Lung microvascular endothelial cell (primary cell): ENCODE data around the gene MBD5. TPM values are rescaled to one million over a fixed set of nuclear protein-coding genes. Genes with fewer than 3 reads are reported as not detected.

Experiments
- DNase-seq, 2 donors: peaks; one replicate each; pipeline versions ENCODE4 v3.0.0 to v3.0.0-alpha.2; 2010; ENCODE audit warnings: low read depth in 2 of 2
- total RNA-seq: library from RNA; depleted of rRNA; stranded (reverse); fragments of >200 nt; gene quantifications from 2 replicates; pipeline ENCODE4 v1.2.1, GENCODE V29; 2014

MBD5 gene
- total RNA-seq, 1 donor from 2014 or later: 5.2 TPM

DNA sequence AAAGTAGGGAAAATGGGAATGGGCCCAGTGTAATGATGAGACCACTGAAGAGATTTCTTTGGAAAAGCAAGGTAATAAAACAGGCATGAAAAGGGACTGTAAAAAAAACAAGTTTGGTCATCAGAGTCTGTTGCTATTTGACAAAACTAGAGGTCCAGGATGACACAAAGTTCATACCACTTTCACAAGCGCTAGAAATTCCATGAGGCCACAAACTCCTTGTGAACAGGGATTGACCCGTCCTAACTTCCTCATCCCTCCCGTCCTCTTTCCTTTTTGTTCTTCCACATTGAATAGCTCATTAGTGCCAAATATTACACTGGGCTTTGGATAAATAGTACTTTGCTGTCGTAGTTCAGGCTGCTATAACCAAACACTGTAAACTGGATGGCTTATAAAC lies 434.9 kb downstream of the MBD5 start:
- no peak for DNase-seq

DNA sequence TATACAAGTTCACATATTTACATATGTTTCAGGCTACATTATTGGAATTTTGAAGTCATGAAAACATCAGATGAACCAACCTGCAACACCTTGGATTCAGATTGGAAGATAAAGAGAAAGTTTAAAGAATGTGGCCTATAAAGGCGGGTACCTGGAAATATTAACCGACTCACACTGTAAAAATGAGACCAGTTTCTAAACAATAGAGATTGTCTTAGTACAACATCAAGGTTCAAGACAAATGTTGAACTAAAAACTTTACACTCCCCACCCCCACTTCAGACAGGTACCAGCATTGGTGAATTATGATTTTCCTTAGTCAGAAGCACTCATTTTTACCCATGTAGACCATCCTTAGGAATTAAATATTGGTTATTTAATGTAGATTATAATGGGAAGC lies 437.3 kb downstream of the MBD5 start:
- no peak for DNase-seq

GRCh38 chr2:148459377-148459778 lies 438.5 kb downstream of the MBD5 start:
- DNase-seq: no peak

- DNase-seq: no peak
Observed at GRCh38 chr2:148461876-148462275, 441.0 kb downstream of the MBD5 start.

- no peak for DNase-seq
Observed at GRCh38 chr2:148475626-148476025, 454.7 kb downstream of the MBD5 start.

GRCh38 chr2:148479398-148479797 lies 458.5 kb downstream of the MBD5 start:
- no peak for DNase-seq

GRCh38 chr2:148483665-148484064 lies 462.8 kb downstream of the MBD5 start:
- DNase-seq: no peak

GRCh38 chr2:148484066-148484465 lies 463.2 kb downstream of the MBD5 start:
- DNase-seq: no peak

- no peak for DNase-seq
Observed at GRCh38 chr2:148486655-148487054, 465.8 kb downstream of the MBD5 start.

DNA sequence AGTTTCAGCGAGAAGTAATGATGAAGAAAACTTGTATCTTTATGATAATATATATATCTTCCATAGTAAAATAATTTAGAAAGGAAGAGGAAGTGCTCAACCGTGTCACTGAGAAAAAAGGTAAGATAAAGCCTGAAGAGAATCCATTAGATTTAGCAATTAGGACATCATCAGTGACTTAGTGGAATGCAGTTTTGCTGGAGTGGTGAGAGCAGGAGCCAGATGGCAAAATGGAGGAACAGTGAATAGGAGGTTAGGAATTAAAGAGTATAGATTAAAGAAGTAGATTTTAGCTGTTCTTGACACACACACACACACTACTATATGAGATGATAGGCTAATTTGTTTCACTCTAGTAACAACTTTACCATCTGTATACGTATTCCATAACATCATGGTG lies 466.5 kb downstream of the MBD5 start:
- no peak for DNase-seq

DNA sequence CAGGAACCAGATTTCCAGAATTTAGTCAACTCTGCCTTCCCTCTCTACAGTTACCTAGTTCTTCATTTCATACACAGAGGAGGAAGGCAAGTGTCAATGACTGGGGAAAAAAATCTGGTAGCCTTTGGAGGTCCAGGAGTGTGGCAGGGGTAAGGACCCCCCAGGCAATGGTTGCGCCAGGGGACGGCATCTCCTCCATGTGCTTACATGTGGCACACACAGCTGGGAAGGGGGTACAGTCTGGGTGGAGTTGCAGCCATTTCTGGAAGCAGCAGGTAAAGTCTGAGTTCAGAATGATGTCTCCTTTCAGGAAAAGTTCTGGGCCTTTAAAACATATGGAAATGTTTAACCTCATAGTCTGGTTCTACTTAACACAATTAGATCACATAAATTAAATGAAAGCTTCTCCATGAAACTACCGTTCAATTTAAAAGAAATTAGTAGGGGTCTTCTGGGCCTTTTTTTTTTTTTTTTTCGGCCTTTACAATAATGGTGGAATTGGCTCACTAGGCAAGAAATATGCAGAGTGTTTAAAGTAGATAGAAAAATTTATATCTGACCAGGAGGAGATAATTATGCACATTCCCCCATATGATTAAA lies 470.0 kb downstream of the MBD5 start:
- no peak for DNase-seq

GRCh38 chr2:148493822-148494563 lies 473.1 kb downstream of the MBD5 start:
- no peak for DNase-seq

- no peak for DNase-seq
Observed at GRCh38 chr2:148495586-148495985, 474.7 kb downstream of the MBD5 start.

GRCh38 chr2:148501545-148501944 lies 480.7 kb downstream of the MBD5 start:
- no peak for DNase-seq

DNA sequence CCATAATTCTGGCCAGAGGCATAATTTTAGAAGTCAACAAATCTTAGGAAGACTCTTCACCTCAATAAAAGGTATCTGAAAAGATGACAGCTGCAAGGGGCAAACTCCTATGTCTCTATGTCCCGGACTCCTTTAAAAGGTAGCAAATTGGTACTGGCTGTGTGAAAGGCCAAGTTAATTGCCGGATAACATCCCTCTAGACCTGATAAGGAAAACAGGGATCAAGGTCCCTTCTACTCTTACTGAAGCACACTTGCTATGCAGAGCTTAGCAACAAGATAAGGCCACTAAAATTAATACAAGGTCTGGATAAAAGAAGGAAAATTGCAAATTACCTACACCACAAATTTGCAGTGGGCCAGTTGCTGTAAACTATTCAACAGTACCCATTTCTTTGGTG lies 482.6 kb downstream of the MBD5 start:
- no peak for DNase-seq

DNA sequence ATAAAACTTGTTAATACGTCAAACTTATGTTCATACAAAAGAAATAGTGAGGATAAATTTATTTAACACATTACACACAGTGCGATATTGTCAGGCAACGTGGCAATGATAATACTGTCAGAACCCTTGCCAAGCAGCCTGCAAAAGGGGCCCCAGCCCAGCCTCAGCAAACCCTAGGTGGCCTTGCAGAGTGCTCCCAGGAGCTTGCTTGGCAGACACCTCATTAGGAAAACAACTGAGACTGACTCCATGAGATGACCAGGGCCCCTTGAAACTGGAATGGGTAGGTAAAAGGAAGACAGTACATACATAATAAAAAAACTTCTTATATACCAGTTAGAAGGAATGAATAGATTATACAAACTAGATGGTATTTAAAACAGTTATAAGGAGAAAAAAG lies 487.1 kb downstream of the MBD5 start:
- no peak for DNase-seq

DNA sequence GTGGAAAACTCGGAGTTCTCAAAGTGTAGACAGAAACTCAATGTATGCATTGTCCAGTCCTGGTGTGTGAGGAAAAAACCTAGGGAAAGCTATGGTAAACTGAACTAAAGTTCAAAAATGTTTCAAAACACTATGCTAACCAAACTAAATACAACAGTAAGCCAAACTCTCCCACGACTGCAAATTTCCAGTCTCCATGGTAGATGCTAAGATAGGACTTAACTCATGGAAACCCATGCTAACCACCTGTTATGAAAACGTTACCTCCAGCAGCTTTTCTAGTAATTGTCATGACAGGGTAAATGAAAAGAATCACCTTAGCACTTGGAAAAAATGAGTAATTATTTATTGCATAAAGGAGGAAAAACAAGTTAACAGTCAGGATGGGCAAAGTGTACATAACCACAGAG lies 488.0 kb downstream of the MBD5 start:
- DNase-seq: no peak

GRCh38 chr2:148509288-148509902 lies 488.5 kb downstream of the MBD5 start:
- peak; percentile 78 to 83 for DNase-seq

DNA sequence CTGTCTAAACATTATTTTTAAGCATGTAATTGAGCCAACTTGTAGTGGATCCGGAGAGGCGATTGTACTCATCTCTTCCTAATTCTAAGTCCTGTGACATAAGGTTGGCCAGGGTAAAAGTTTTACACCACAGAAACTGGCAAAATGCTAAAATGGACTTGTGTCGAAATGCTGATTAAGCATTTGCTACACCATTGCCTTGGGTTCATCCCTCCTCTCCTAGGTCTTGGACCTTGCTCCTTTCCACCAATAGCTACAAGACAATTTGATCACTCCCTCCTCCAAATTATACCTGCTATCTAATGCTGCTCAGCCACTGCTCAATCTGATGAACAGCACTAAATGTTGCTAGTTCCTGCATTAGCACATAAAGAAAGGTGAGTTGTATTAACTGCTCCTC lies 491.0 kb downstream of the MBD5 start:
- DNase-seq: no peak

DNA sequence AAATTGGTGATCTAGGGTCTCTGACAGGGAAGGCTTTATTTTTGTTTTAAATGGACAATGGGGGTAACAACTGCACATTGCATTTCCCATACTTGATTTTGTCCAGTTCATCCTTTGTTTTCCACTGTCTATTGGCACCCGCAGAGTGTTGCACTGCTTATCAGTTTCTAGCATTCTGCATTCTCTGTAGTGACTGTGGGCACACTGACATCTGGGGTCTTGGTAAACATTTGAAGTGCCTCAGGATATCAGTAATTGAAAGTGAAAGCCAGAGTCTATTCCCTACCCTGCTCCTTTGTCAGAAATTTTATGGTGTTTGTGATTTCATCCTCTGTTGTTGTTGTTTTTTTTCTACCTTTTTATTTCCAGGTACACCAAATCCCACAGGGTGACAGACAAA lies 491.6 kb downstream of the MBD5 start:
- no peak for DNase-seq

DNA sequence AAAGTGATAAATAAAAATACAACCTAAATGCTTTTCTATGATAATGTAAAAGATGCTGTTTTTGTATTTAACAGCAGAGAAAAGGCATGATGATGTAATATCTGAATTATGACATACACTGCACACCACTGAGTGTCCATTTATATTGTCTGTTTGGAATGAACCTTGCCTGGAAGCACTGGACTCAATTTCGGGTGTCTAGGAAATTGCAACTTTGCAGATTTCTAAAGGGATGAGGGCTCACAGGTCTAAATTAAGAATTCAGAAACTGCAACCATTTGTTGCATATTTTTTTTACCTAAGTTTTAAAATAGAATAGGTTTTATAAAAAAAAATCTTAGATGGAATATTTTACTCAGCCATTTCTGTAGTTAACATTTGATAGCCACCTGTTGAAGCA lies 492.5 kb downstream of the MBD5 start:
- no peak for DNase-seq

DNA sequence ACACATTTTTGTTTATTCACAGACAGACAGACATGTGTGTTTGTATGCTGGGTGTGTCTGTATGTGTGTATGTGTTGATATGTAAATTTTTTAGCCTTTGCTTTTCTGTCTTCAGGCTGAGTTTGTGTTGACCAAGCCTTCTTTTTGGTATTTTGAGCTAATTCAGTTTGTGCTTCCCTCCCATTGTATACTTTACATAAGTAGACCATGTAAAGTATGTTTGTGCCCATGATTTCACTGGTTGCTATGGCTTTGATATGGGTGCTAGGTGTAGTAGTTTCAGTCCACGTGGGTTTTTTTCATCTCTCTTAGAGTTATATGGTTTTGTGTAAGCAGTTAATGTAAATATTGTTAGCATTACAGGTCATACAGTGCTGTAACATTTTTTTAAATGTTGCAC lies 494.2 kb downstream of the MBD5 start:
- no peak for DNase-seq

GRCh38 chr2:148515976-148516375 lies 495.1 kb downstream of the MBD5 start:
- DNase-seq: peak in 1 of 2 donors; percentile 5
